Sigmoid colon (tissue), 4 donors: Measurements from ENCODE around the gene DDX55.

ENCODE experiments used
- CTCF ChIP-seq, 4 experiments: fragments of 450-650 bp in 3 of 4; fragments of 200-600 bp in 1 of 4; IDR thresholded peaks; one replicate each; pipeline ENCODE4 v1.5.1; 2016 to 2019; ENCODE audit warnings: antibody characterized with exemption in 4 of 4, mild to moderate bottlenecking in 3 of 4, moderate library complexity in 2 of 4
- POLR2AphosphoS5 ChIP-seq, 4 donors: sonication (generic); formaldehyde crosslinking; IDR thresholded peaks; one replicate each; pipeline ENCODE4 v1.6.1; 2017; ENCODE audit warnings: antibody characterized with exemption in 4 of 4

GRCh38 chr12:123657211-123657610 is 55.3 kb downstream of the DDX55 start:
- no peak for TF ChIP-seq POLR2AphosphoS5 (IDR thresholded peaks at IDR 0.05)
- no peak for TF ChIP-seq CTCF (IDR thresholded peaks at IDR 0.05)
